Pancreas (tissue), 10 donors: ENCODE data around the gene DHDDS. TPM values are rescaled to one million over a fixed set of nuclear protein-coding genes. Genes with fewer than 3 reads are reported as not detected.

Experiments
- ATAC-seq, 4 donors: fragments of 200-7000 bp; cut with Tn5 transposase; one replicate each; pipeline versions ENCODE4 v1.8.0 to v1.9.1; 2020; ENCODE audit warnings: mild to moderate bottlenecking in 4 of 4, moderate library complexity in 4 of 4
- DNase-seq, 6 donors: peaks; one replicate each; pipeline ENCODE4 v3.0.0-alpha.2; 2020
- FAIRE-seq: peaks from 2 replicates; lab custom pipeline; 2012; peaks lifted over from hg19 to GRCh38; lab: Jason Lieb, UNC
- H3K27ac ChIP-seq, 4 donors: fragments of 200-600 bp; sonication (generic); 1 replicate in 3 of 4; 2 replicates in 1 of 4; pipeline versions ENCODE4 v1.5.0 to v1.8.0; 2020
- H3K27me3 ChIP-seq, 4 donors: fragments of 200-600 bp; one replicate each; pipeline ENCODE4 v1.8.0; 2021
- H3K36me3 ChIP-seq, 3 donors: fragments of 200-600 bp; sonication (generic) in 1 of 3; one replicate each; pipeline versions ENCODE4 v1.5.0 to v1.8.0; 2020 to 2021
- H3K4me1 ChIP-seq, 3 donors: fragments of 200-600 bp; one replicate each; pipeline ENCODE4 v1.8.0; 2021
- H3K4me3 ChIP-seq, 4 donors: fragments of 200-600 bp; sonication (generic) in 2 of 4; one replicate each; pipeline versions ENCODE4 v1.5.0 to v1.8.0; 2020 to 2021
- H3K9me3 ChIP-seq, 4 donors: fragments of 200-600 bp; one replicate each; pipeline ENCODE4 v1.8.0; 2021
- CTCF ChIP-seq, 4 donors: fragments of 200-600 bp; sonication (generic) in 3 of 4; IDR thresholded peaks; one replicate each; pipeline versions ENCODE4 v1.5.0 to v1.8.0; 2021; ENCODE audit warnings: antibody characterized with exemption in 4 of 4
- WGBS, 2 donors: extraction: QIAGEN DNeasy Blood & Tissue Kit; methylation state at CpG; one replicate each; pipeline ENCODE4 v1.1.7; 2013; 5-methylcytosine and 5-hydroxymethylcytosine counted together
- intact Hi-C, 3 donors: fragments of 100-400 bp; cut with DNase I; formaldehyde crosslinking; loops; one replicate each; pipeline versions ENCODE4 v1.11.1 to v1.14.2; 2022
- polyA plus RNA-seq, 2 donors: library from polyadenylated mRNA; stranded (reverse); fragments of 200-250 nt; gene quantifications; one replicate each; pipeline ENCODE4 v1.2.3, GENCODE V29; 2013
- total RNA-seq, 6 donors: library from RNA; stranded (reverse); fragmentation: NEBNext Ultra II Directional in 4 of 6; extraction: Animal tissue kit (Norgen Biotek cat#: 25700) in 4 of 6; gene quantifications; one replicate each; pipeline versions ENCODE4 v1.2.1 to v1.2.4, GENCODE V29; 2021 to 2023
- donor health status: healthy with polysubstance abuse.
- donor health status: DM: no; HTN: no; CAD: no; lungs with moderate emphysema.
- donor health status: DM: no; HTN: no; CAD: no.
- donor health status: control.
- donor health status: control.
- donor health status: Bipolar disorder and iron deficiency.
- donor health status: DM: yes; HTN: yes; CAD: no.
- donor health status: DM: no; HTN: no; CAD: no.
- donor health status: DM: no; HTN: no; CAD: no.
- donor health status: DM: yes; HTN: yes; CAD: no.

DHDDS gene
- total and polyA plus RNA-seq, 8 donors = 15.0 to 24.5 (median 19.8) TPM

GRCh38 chr1:26410706-26411623 lies 21.2 kb upstream of the DHDDS start, which contains the start of gene LIN28A:
Gene LIN28A (plus strand): TSS chr1:26410817. CDS start chr1:26410892, 75 bp downstream.
- DNase-seq = peak in 1 of 6 donors; percentile 57
- Histone ChIP-seq H3K27ac (no peak within 1 kb of the TSS), H3K27me3 (peaks cover 0 to 28% (median 0%) of the 10 kb centered on the region in 4 donors), H3K4me3 (no peak within 1 kb of the TSS), H3K9me3 (no peaks in the 10 kb centered on the region), H3K4me1 (no peaks in the 10 kb centered on the region), H3K36me3 (no peaks in the 10 kb centered on the region)
- no peak for TF ChIP-seq CTCF (IDR thresholded peaks at IDR 0.05)
- 4% methylated on average over 58 to 70 of the region's 70 CpGs for WGBS, 2 donors
- no peak for FAIRE-seq
- ATAC-seq = no peak
- intact Hi-C loops = no loop called here

GRCh38 chr1:26411624-26412074 lies 20.5 kb upstream of the DHDDS start:
- no peak for DNase-seq
- Histone ChIP-seq H3K36me3 (no peaks in the 10 kb centered on the region), H3K27ac (no peak overlapping the region), H3K9me3 (no peaks in the 10 kb centered on the region), H3K4me3 (no peak overlapping the region), H3K4me1 (no peaks in the 10 kb centered on the region), H3K27me3 (peaks cover 0 to 28% (median 0%) of the 10 kb centered on the region in 4 donors)
- WGBS, 2 donors = 10 to 14% methylated on average over 20 of the region's 20 CpGs
- TF ChIP-seq CTCF (IDR thresholded peaks at IDR 0.05) = no peak
- intact Hi-C loops = no loop called here
- ATAC-seq = no peak
- no peak for FAIRE-seq

GRCh38 chr1:26412180-26412840 lies 19.8 kb upstream of the DHDDS start:
- intact Hi-C loops = no loop called here
- Histone ChIP-seq H3K9me3 (no peaks in the 10 kb centered on the region), H3K27ac (no peak overlapping the region), H3K4me1 (no peaks in the 10 kb centered on the region), H3K4me3 (no peak overlapping the region), H3K27me3 (peaks cover 0 to 28% (median 0%) of the 10 kb centered on the region in 4 donors), H3K36me3 (no peaks in the 10 kb centered on the region)
- 19 to 25% methylated on average over 9 of the region's 9 CpGs for WGBS, 2 donors
- TF ChIP-seq CTCF (IDR thresholded peaks at IDR 0.05) = no peak
- no peak for ATAC-seq
- no peak for FAIRE-seq
- no peak for DNase-seq

GRCh38 chr1:26413031-26413430 lies 19.1 kb upstream of the DHDDS start:
- ATAC-seq (no peak), DNase-seq (no peak), FAIRE-seq (no peak)
- 2 to 4% methylated on average over 1 of the region's 1 CpG for WGBS, 2 donors
- Histone ChIP-seq H3K36me3 (no peaks in the 10 kb centered on the region), H3K27ac (no peak overlapping the region), H3K27me3 (peaks cover 0 to 28% (median 0%) of the 10 kb centered on the region in 4 donors), H3K4me3 (no peak overlapping the region), H3K4me1 (no peaks in the 10 kb centered on the region), H3K9me3 (no peaks in the 10 kb centered on the region)
- TF ChIP-seq CTCF (IDR thresholded peaks at IDR 0.05) = no peak
- intact Hi-C loops = no loop called here
